HG03439 (cell line): ENCODE measurements around the gene PIP5K1A.

Experiments used
- ATAC-seq: cut with Tn5 transposase; IDR thresholded peaks from one replicate; pipeline ENCODE4 v1.9.1; 2021; ENCODE audit warnings: mild to moderate bottlenecking, moderate library complexity; ENCODE audit not compliant: unreplicated experiment

Gene PIP5K1A

GRCh38 chr1:151287767-151288500, 89.6 kb downstream of the PIP5K1A start:
- ATAC-seq: no peak

GRCh38 chr1:151288502-151288901, 90.2 kb downstream of the PIP5K1A start:
- no peak for ATAC-seq

GRCh38 chr1:151289080-151289935, 91.0 kb downstream of the PIP5K1A start:
- no peak for ATAC-seq

- no peak for ATAC-seq
Observed at GRCh38 chr1:151289991-151290708, 91.8 kb downstream of the PIP5K1A start.

- ATAC-seq: no peak
Observed at GRCh38 chr1:151290709-151291303, 92.5 kb downstream of the PIP5K1A start.

GRCh38 chr1:151292207-151293030, 94.1 kb downstream of the PIP5K1A start:
- ATAC-seq: no peak

- ATAC-seq: no peak
Observed at GRCh38 chr1:151293093-151293492, 94.7 kb downstream of the PIP5K1A start.

- ATAC-seq: no peak
Observed at GRCh38 chr1:151294742-151295462, 96.5 kb downstream of the PIP5K1A start.
